ENCODE results near the gene FERMT1. TPM values are rescaled to one million over a fixed set of nuclear protein-coding genes. Genes with fewer than 3 reads are reported as not detected.

Gene FERMT1
- total and polyA plus RNA-seq, 2 experiments from 2014 or later = 16.2 to 18.3 TPM

DNA sequence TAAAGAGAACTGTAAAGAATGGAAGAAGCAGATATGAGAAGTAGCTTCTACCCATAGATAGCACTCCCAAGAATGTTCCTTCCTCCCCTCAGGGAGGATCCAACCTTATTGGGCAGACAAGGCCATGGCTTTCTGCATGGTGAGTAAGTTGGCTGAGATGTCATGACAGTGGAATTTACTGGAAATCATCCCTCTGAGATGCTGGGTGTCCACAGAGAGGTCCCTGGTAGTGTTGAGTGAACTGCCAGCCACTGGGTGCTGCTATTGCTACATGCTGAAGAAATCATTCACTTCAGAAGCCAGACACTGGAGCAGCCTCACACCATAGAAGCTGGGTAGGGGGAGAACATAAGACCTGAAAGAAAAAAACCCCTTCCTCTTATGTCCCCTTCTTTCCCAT lies 46.4 kb upstream of the FERMT1 start:
- no peak for TF ChIP-seq EZH2phosphoT487 (IDR thresholded peaks at IDR 0.05; ENCODE audit: unreplicated experiment)
- TF ChIP-seq, protein P1, sequence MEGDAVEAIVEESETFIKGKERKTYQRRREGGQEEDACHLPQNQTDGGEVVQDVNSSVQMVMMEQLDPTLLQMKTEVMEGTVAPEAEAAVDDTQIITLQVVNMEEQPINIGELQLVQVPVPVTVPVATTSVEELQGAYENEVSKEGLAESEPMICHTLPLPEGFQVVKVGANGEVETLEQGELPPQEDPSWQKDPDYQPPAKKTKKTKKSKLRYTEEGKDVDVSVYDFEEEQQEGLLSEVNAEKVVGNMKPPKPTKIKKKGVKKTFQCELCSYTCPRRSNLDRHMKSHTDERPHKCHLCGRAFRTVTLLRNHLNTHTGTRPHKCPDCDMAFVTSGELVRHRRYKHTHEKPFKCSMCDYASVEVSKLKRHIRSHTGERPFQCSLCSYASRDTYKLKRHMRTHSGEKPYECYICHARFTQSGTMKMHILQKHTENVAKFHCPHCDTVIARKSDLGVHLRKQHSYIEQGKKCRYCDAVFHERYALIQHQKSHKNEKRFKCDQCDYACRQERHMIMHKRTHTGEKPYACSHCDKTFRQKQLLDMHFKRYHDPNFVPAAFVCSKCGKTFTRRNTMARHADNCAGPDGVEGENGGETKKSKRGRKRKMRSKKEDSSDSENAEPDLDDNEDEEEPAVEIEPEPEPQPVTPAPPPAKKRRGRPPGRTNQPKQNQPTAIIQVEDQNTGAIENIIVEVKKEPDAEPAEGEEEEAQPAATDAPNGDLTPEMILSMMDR (conservative IDR thresholded peaks at IDR 0.05; ENCODE audit: low read depth in 2 of 2) = peak; percentile 12 to 41; a peak in 2 of 4 replicates
- no peak overlapping the region for H3K27ac Mint-ChIP-seq
- DNase-seq (ENCODE audit: low spot score) (no peak), ATAC-seq (no peak)
- Histone ChIP-seq H3K27me3 (ENCODE audit: insufficient read depth) (no peaks in the 10 kb centered on the region), H4K20me1 (replicated peaks; ENCODE audit: insufficient read depth) (no peaks in the 10 kb centered on the region), H3K36me3 (ENCODE audit: insufficient read depth) (no peaks in the 10 kb centered on the region), H3K9me2 (ENCODE audit: insufficient read depth) (0 out of 2 replicates have a peak, but pooled peaks cover 2% of the 10 kb centered on the region), H3F3A (replicated peaks; ENCODE audit: low read depth) (no peaks in the 10 kb centered on the region), H3K4me2 (no peak overlapping the region), H3K4me1 (ENCODE audit: insufficient read depth) (no peaks in the 10 kb centered on the region), H2AFZ (no peak overlapping the region), H3K79me2 (replicated peaks; ENCODE audit: insufficient read depth) (no peaks in the 10 kb centered on the region), H3K4me3 (no peak overlapping the region), H3K27ac (ENCODE audit: low read depth) (no peak overlapping the region)
- peaks cover 2% of the 10 kb centered on the region; the same call in 1 of the 3 replicates for H3K4me1 Mint-ChIP-seq
- H3K27me3 Mint-ChIP-seq (ENCODE audit: insufficient read depth, low read depth, poor library complexity) = peaks cover 2% of the 10 kb centered on the region
- H3K36me3 Mint-ChIP-seq (ENCODE audit: low read depth) = peaks cover 12% of the 10 kb centered on the region; the same call in 2 of the 3 replicates
- H3K4me3 Mint-ChIP-seq = no peak overlapping the region
- H3K9me3 Mint-ChIP-seq = peaks cover 28% of the 10 kb centered on the region

DNA sequence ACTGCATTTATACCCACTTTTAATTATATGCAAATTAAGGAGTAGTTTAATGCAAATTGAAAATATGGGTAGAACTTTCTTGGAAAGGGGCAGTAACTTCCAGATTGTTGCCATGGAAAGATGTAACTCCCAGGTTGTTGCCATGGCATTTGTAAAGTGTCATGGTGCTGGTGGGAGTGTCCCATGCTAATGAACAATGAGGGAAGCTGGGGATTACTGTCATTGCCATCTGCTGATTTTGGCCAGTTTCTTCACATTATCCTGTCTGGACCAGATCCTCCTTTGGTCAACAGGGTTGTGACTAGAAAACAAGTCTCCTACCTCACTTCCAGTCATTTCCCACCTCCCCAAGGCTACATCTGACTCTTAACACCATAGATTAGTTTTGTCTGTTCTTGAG lies 45.4 kb upstream of the FERMT1 start:
- H3F3A ChIP-seq (replicated peaks; ENCODE audit: low read depth) = no peaks in the 10 kb centered on the region
- Mint-ChIP-seq H3K36me3 (ENCODE audit: low read depth) (peaks cover 12% of the 10 kb centered on the region; the same call in 2 of the 3 replicates), H3K4me3 (no peak overlapping the region), H3K27ac (no peak overlapping the region), H3K9me3 (peaks cover 28% of the 10 kb centered on the region), H3K4me1 (peaks cover 2% of the 10 kb centered on the region; the same call in 1 of the 3 replicates), H3K27me3 (ENCODE audit: insufficient read depth, low read depth, poor library complexity) (peaks cover 2% of the 10 kb centered on the region)
- H3K27ac ChIP-seq (ENCODE audit: low read depth) = no peak overlapping the region
- no peak overlapping the region for H3K4me3 ChIP-seq
- H3K79me2 ChIP-seq (replicated peaks; ENCODE audit: insufficient read depth) = no peaks in the 10 kb centered on the region
- ATAC-seq (no peak), DNase-seq (ENCODE audit: low spot score) (no peak)
- H3K4me1 ChIP-seq (ENCODE audit: insufficient read depth) = no peaks in the 10 kb centered on the region
- H3K9me2 ChIP-seq (ENCODE audit: insufficient read depth) = 0 out of 2 replicates have a peak, but pooled peaks cover 2% of the 10 kb centered on the region
- no peak overlapping the region for H2AFZ ChIP-seq
- H4K20me1 ChIP-seq (replicated peaks; ENCODE audit: insufficient read depth) = no peaks in the 10 kb centered on the region
- no peak overlapping the region for H3K4me2 ChIP-seq
- no peaks in the 10 kb centered on the region for H3K27me3 ChIP-seq (ENCODE audit: insufficient read depth)
- no peaks in the 10 kb centered on the region for H3K36me3 ChIP-seq (ENCODE audit: insufficient read depth)
- TF ChIP-seq POLR2AphosphoS5 (IDR thresholded peaks at IDR 0.05; ENCODE audit: low read depth) (no peak), EZH2 (IDR thresholded peaks at IDR 0.05; ENCODE audit: low read depth, unreplicated experiment) (no peak), JUNB (IDR thresholded peaks at IDR 0.05; ENCODE audit: unreplicated experiment) (no peak), ZNF331 (CRISPR knock-in tag; IDR thresholded peaks at IDR 0.05; ENCODE audit: low read depth) (no peak), EZH2phosphoT487 (IDR thresholded peaks at IDR 0.05; ENCODE audit: unreplicated experiment) (no peak), ZNF114 (CRISPR knock-in tag; IDR thresholded peaks at IDR 0.05) (no peak), STAT1 (IDR thresholded peaks at IDR 0.05; ENCODE audit: unreplicated experiment) (no peak)
- TF ChIP-seq, protein P1 (conservative IDR thresholded peaks at IDR 0.05; ENCODE audit: low read depth in 2 of 2) = no peak
- TF ChIP-seq, protein P2, sequence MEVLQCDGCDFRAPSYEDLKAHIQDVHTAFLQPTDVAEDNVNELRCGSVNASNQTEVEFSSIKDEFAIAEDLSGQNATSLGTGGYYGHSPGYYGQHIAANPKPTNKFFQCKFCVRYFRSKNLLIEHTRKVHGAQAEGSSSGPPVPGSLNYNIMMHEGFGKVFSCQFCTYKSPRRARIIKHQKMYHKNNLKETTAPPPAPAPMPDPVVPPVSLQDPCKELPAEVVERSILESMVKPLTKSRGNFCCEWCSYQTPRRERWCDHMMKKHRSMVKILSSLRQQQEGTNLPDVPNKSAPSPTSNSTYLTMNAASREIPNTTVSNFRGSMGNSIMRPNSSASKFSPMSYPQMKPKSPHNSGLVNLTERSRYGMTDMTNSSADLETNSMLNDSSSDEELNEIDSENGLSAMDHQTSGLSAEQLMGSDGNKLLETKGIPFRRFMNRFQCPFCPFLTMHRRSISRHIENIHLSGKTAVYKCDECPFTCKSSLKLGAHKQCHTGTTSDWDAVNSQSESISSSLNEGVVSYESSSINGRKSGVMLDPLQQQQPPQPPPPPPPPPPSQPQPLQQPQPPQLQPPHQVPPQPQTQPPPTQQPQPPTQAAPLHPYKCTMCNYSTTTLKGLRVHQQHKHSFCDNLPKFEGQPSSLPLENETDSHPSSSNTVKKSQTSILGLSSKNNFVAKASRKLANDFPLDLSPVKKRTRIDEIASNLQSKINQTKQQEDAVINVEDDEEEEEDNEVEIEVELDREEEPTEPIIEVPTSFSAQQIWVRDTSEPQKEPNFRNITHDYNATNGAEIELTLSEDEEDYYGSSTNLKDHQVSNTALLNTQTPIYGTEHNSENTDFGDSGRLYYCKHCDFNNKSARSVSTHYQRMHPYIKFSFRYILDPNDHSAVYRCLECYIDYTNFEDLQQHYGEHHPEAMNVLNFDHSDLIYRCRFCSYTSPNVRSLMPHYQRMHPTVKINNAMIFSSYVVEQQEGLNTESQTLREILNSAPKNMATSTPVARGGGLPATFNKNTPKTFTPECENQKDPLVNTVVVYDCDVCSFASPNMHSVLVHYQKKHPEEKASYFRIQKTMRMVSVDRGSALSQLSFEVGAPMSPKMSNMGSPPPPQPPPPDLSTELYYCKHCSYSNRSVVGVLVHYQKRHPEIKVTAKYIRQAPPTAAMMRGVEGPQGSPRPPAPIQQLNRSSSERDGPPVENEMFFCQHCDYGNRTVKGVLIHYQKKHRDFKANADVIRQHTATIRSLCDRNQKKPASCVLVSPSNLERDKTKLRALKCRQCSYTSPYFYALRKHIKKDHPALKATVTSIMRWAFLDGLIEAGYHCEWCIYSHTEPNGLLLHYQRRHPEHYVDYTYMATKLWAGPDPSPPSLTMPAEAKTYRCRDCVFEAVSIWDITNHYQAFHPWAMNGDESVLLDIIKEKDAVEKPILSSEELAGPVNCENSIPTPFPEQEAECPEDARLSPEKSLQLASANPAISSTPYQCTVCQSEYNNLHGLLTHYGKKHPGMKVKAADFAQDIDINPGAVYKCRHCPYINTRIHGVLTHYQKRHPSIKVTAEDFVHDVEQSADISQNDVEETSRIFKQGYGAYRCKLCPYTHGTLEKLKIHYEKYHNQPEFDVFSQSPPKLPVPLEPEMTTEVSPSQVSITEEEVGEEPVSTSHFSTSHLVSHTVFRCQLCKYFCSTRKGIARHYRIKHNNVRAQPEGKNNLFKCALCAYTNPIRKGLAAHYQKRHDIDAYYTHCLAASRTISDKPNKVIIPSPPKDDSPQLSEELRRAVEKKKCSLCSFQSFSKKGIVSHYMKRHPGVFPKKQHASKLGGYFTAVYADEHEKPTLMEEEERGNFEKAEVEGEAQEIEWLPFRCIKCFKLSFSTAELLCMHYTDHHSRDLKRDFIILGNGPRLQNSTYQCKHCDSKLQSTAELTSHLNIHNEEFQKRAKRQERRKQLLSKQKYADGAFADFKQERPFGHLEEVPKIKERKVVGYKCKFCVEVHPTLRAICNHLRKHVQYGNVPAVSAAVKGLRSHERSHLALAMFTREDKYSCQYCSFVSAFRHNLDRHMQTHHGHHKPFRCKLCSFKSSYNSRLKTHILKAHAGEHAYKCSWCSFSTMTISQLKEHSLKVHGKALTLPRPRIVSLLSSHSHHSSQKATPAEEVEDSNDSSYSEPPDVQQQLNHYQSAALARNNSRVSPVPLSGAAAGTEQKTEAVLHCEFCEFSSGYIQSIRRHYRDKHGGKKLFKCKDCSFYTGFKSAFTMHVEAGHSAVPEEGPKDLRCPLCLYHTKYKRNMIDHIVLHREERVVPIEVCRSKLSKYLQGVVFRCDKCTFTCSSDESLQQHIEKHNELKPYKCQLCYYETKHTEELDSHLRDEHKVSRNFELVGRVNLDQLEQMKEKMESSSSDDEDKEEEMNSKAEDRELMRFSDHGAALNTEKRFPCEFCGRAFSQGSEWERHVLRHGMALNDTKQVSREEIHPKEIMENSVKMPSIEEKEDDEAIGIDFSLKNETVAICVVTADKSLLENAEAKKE (CRISPR knock-in tag; IDR thresholded peaks at IDR 0.05) = no peak
- TF ChIP-seq, protein P3, sequence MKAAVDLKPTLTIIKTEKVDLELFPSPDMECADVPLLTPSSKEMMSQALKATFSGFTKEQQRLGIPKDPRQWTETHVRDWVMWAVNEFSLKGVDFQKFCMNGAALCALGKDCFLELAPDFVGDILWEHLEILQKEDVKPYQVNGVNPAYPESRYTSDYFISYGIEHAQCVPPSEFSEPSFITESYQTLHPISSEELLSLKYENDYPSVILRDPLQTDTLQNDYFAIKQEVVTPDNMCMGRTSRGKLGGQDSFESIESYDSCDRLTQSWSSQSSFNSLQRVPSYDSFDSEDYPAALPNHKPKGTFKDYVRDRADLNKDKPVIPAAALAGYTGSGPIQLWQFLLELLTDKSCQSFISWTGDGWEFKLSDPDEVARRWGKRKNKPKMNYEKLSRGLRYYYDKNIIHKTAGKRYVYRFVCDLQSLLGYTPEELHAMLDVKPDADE (IDR thresholded peaks at IDR 0.05) = no peak

Measured in GM23338 (cell line).